GM23338 (cell line): ENCODE results near the gene LGR5. TPM values are rescaled to one million over a fixed set of nuclear protein-coding genes. Genes with fewer than 3 reads are reported as not detected.

ENCODE experiments used
- ATAC-seq: fragments of 200-7000 bp; cut with Tn5 transposase; 3 replicates; pipeline ENCODE4 v1.9.1; 2020
- DNase-seq: peaks from one replicate; pipeline ENCODE4 v3.0.0-alpha.2; 2015; ENCODE audit warnings: low spot score
- H2AFZ ChIP-seq: fragments of 200-600 bp; sonication (generic); 2 replicates; pipeline ENCODE4 v1.8.0; 2016; ENCODE audit warnings: antibody characterized with exemption, mild to moderate bottlenecking, moderate library complexity
- H3F3A ChIP-seq: fragments of 200-600 bp; sonication (generic); replicated peaks from 2 replicates; pipeline ENCODE4 v1.8.0; 2017; ENCODE audit warnings: antibody characterized with exemption, mixed run types, low read depth
- H3K27ac ChIP-seq: fragments of 200-600 bp; sonication (generic); 2 replicates; pipeline ENCODE4 v1.6.1; 2016; ENCODE audit warnings: low read depth
- H3K27me3 ChIP-seq: fragments of 200-600 bp; sonication (generic); 2 replicates; pipeline ENCODE4 v1.8.0; 2016; ENCODE audit warnings: mild to moderate bottlenecking, mixed run types, moderate library complexity; ENCODE audit not compliant: insufficient read depth
- H3K36me3 ChIP-seq: fragments of 200-600 bp; sonication (generic); 2 replicates; pipeline ENCODE4 v1.8.0; 2016; ENCODE audit warnings: mild to moderate bottlenecking; ENCODE audit not compliant: insufficient read depth
- H3K4me1 ChIP-seq: fragments of 200-600 bp; sonication (generic); 2 replicates; pipeline ENCODE4 v1.8.0; 2016; ENCODE audit warnings: mild to moderate bottlenecking, moderate library complexity; ENCODE audit not compliant: insufficient read depth
- H3K4me2 ChIP-seq: fragments of 200-600 bp; sonication (generic); 2 replicates; pipeline ENCODE4 v1.7.1; 2017; ENCODE audit warnings: mixed run types
- H3K4me3 ChIP-seq: fragments of 200-600 bp; sonication (generic); 2 replicates; pipeline ENCODE4 v1.6.1; 2016; ENCODE audit warnings: mixed run types
- H3K79me2 ChIP-seq: fragments of 200-600 bp; sonication (generic); replicated peaks from 2 replicates; pipeline ENCODE4 v1.8.0; 2017; ENCODE audit warnings: mild to moderate bottlenecking; ENCODE audit not compliant: insufficient read depth
- H3K9me2 ChIP-seq: fragments of 200-600 bp; sonication (generic); 2 replicates; pipeline ENCODE4 v1.8.0; 2017; ENCODE audit not compliant: insufficient read depth
- H4K20me1 ChIP-seq: fragments of 200-600 bp; sonication (generic); replicated peaks from 2 replicates; pipeline ENCODE4 v1.8.0; 2017; ENCODE audit warnings: mild to moderate bottlenecking; ENCODE audit not compliant: insufficient read depth
- H3K27ac Mint-ChIP-seq: 2 replicates; pipeline ENCODE4 v1.8.0; 2020; ENCODE audit warnings: inconsistent platforms, mild to moderate bottlenecking, moderate library complexity, mixed read lengths
- H3K27me3 Mint-ChIP-seq: 3 replicates; pipeline ENCODE4 v1.8.0; 2022; ENCODE audit warnings: low read depth, mild to moderate bottlenecking, moderate library complexity, mixed read lengths, inconsistent platforms; ENCODE audit not compliant: insufficient read depth, poor library complexity
- H3K36me3 Mint-ChIP-seq: 3 replicates; pipeline ENCODE4 v1.8.0; 2021; ENCODE audit warnings: low read depth, mild to moderate bottlenecking, inconsistent platforms, moderate library complexity, mixed read lengths
- H3K4me1 Mint-ChIP-seq: 3 replicates; pipeline ENCODE4 v1.8.0; 2020; ENCODE audit warnings: mild to moderate bottlenecking, inconsistent platforms, mixed read lengths
- H3K4me3 Mint-ChIP-seq: 3 replicates; pipeline ENCODE4 v1.8.0; 2021; ENCODE audit warnings: moderate library complexity, mild to moderate bottlenecking, inconsistent platforms, mixed read lengths
- H3K9me3 Mint-ChIP-seq: 3 replicates; pipeline ENCODE4 v1.8.0; 2020; ENCODE audit warnings: moderate library complexity, mild to moderate bottlenecking, inconsistent platforms, mixed read lengths
- CREB1 ChIP-seq: fragments of 250-450 bp; sonication (Bioruptor Pico); IDR thresholded peaks from 2 replicates; pipeline ENCODE4 v1.5.0; 2020; ENCODE audit warnings: low read depth, mild to moderate bottlenecking, moderate library complexity
- EZH2 ChIP-seq: fragments of 200-600 bp; sonication (generic); IDR thresholded peaks from one replicate; pipeline ENCODE4 v1.8.0; 2017; ENCODE audit warnings: antibody characterized with exemption, mild to moderate bottlenecking, low read depth; ENCODE audit not compliant: unreplicated experiment
- EZH2phosphoT487 ChIP-seq: fragments of 200-600 bp; sonication (generic); IDR thresholded peaks from one replicate; pipeline ENCODE4 v1.8.1; 2018; ENCODE audit warnings: antibody characterized with exemption; ENCODE audit not compliant: unreplicated experiment
- JUNB ChIP-seq: IDR thresholded peaks from one replicate; pipeline ENCODE4 v1.6.1; 2016; ENCODE audit warnings: antibody characterized with exemption; ENCODE audit not compliant: unreplicated experiment
- NANOG ChIP-seq: IDR thresholded peaks from 2 replicates; pipeline ENCODE4 v1.6.1; 2016; ENCODE audit warnings: antibody characterized with exemption, borderline replicate concordance
- POLR2AphosphoS5 ChIP-seq: IDR thresholded peaks from 2 replicates; pipeline ENCODE4 v1.6.1; 2016; ENCODE audit warnings: antibody characterized with exemption, low read depth
- STAT1 ChIP-seq: IDR thresholded peaks from one replicate; pipeline ENCODE4 v1.6.1; 2016; ENCODE audit warnings: antibody characterized with exemption; ENCODE audit not compliant: unreplicated experiment
- ZNF114 ChIP-seq: fragments of 250-450 bp; sonication (Bioruptor Pico); IDR thresholded peaks from 2 replicates; pipeline ENCODE4 v1.5.0; 2020; ENCODE audit warnings: mild to moderate bottlenecking, moderate library complexity
- ZNF331 ChIP-seq: fragments of 250-450 bp; sonication (Bioruptor Pico); IDR thresholded peaks from 2 replicates; pipeline ENCODE4 v1.5.0; 2020; ENCODE audit warnings: low read depth, mild to moderate bottlenecking, moderate library complexity
- polyA plus RNA-seq: library from polyadenylated mRNA; unstranded; fragments of >200 nt; fragmentation: Nextera tagmentation; extraction: Ambion mirVana; gene quantifications from 2 replicates; pipeline ENCODE4 v1.2.1, GENCODE V29; 2016
- total RNA-seq: library from RNA; depleted of rRNA; stranded (reverse); fragments of >200 nt; shearing (Covaris generic); gene quantifications from 2 replicates; pipeline ENCODE4 v1.2.3, GENCODE V29; 2014
- TF ChIP-seq, protein P1 (sequence below), 2 experiments: fragments of 200-600 bp in 1 of 2; sonication (generic) in 1 of 2; conservative IDR thresholded peaks; 2 replicates each; pipeline versions ENCODE4 v1.5.1 to v1.6.1; 2016 to 2017; ENCODE audit warnings: antibody characterized with exemption in 2 of 2, low read depth in 2 of 2, mild to moderate bottlenecking in 2 of 2, moderate library complexity in 1 of 2
- TF ChIP-seq, protein P2 (sequence below): IDR thresholded peaks from one replicate; pipeline ENCODE4 v1.6.1; 2018; ENCODE audit warnings: antibody characterized with exemption; ENCODE audit not compliant: unreplicated experiment
- TF ChIP-seq, protein P3 (sequence below): IDR thresholded peaks from 2 replicates; pipeline ENCODE4 v1.6.1; 2016; ENCODE audit warnings: antibody characterized with exemption
- TF ChIP-seq, protein P4 (sequence below): fragments of 250-450 bp; sonication (Bioruptor Pico); IDR thresholded peaks from 2 replicates; pipeline ENCODE4 v1.5.0; 2020; ENCODE audit warnings: mild to moderate bottlenecking, moderate library complexity

Gene LGR5
- total and polyA plus RNA-seq, 2 experiments from 2014 or later: 0.17 to 0.26 TPM

DNA sequence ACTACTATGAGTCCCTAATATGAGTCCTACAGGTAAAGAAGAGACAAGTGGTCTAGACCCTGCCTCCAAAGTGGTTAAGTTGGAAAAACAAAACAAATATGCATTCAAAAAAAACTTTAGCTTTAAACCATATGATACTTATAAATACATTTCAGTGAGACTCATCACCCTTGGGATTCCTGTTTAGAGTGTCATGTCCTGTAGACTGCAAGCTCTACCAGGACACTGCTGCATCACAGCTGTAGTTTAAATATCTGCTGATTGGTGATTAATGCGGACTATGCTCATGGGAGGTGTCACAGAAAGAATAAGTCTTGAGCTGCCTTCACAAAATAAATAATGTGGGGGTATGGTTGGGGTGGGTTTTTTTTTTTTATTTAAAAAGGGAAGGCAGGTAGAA is 8.8 kb upstream of the LGR5 start:
- Histone ChIP-seq H4K20me1 (no peaks in the 10 kb centered on the region), H2AFZ (no peak overlapping the region), H3K4me1 (no peaks in the 10 kb centered on the region), H3K79me2 (no peaks in the 10 kb centered on the region), H3K4me2 (no peak overlapping the region), H3K27me3 (no peaks in the 10 kb centered on the region), H3K36me3 (peaks cover 10% of the 10 kb centered on the region; the same call in 1 of the 2 replicates), H3K9me2 (peaks cover 4% of the 10 kb centered on the region; the same call in 1 of the 2 replicates), H3K4me3 (no peak overlapping the region), H3K27ac (no peak overlapping the region), H3F3A (no peaks in the 10 kb centered on the region)
- TF ChIP-seq ZNF331 (CRISPR knock-in tag) (no peak), POLR2AphosphoS5 (no peak), EZH2 (no peak), ZNF114 (CRISPR knock-in tag) (no peak), NANOG (no peak), EZH2phosphoT487 (no peak), JUNB (no peak), STAT1 (no peak), CREB1 (no peak)
- TF ChIP-seq, protein P1, sequence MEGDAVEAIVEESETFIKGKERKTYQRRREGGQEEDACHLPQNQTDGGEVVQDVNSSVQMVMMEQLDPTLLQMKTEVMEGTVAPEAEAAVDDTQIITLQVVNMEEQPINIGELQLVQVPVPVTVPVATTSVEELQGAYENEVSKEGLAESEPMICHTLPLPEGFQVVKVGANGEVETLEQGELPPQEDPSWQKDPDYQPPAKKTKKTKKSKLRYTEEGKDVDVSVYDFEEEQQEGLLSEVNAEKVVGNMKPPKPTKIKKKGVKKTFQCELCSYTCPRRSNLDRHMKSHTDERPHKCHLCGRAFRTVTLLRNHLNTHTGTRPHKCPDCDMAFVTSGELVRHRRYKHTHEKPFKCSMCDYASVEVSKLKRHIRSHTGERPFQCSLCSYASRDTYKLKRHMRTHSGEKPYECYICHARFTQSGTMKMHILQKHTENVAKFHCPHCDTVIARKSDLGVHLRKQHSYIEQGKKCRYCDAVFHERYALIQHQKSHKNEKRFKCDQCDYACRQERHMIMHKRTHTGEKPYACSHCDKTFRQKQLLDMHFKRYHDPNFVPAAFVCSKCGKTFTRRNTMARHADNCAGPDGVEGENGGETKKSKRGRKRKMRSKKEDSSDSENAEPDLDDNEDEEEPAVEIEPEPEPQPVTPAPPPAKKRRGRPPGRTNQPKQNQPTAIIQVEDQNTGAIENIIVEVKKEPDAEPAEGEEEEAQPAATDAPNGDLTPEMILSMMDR (conservative IDR thresholded peaks at IDR 0.05; ENCODE audit: low read depth in 2 of 2): no peak
- TF ChIP-seq, protein P2, sequence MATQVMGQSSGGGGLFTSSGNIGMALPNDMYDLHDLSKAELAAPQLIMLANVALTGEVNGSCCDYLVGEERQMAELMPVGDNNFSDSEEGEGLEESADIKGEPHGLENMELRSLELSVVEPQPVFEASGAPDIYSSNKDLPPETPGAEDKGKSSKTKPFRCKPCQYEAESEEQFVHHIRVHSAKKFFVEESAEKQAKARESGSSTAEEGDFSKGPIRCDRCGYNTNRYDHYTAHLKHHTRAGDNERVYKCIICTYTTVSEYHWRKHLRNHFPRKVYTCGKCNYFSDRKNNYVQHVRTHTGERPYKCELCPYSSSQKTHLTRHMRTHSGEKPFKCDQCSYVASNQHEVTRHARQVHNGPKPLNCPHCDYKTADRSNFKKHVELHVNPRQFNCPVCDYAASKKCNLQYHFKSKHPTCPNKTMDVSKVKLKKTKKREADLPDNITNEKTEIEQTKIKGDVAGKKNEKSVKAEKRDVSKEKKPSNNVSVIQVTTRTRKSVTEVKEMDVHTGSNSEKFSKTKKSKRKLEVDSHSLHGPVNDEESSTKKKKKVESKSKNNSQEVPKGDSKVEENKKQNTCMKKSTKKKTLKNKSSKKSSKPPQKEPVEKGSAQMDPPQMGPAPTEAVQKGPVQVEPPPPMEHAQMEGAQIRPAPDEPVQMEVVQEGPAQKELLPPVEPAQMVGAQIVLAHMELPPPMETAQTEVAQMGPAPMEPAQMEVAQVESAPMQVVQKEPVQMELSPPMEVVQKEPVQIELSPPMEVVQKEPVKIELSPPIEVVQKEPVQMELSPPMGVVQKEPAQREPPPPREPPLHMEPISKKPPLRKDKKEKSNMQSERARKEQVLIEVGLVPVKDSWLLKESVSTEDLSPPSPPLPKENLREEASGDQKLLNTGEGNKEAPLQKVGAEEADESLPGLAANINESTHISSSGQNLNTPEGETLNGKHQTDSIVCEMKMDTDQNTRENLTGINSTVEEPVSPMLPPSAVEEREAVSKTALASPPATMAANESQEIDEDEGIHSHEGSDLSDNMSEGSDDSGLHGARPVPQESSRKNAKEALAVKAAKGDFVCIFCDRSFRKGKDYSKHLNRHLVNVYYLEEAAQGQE: no peak
- TF ChIP-seq, protein P3, sequence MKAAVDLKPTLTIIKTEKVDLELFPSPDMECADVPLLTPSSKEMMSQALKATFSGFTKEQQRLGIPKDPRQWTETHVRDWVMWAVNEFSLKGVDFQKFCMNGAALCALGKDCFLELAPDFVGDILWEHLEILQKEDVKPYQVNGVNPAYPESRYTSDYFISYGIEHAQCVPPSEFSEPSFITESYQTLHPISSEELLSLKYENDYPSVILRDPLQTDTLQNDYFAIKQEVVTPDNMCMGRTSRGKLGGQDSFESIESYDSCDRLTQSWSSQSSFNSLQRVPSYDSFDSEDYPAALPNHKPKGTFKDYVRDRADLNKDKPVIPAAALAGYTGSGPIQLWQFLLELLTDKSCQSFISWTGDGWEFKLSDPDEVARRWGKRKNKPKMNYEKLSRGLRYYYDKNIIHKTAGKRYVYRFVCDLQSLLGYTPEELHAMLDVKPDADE: no peak
- TF ChIP-seq, protein P4, sequence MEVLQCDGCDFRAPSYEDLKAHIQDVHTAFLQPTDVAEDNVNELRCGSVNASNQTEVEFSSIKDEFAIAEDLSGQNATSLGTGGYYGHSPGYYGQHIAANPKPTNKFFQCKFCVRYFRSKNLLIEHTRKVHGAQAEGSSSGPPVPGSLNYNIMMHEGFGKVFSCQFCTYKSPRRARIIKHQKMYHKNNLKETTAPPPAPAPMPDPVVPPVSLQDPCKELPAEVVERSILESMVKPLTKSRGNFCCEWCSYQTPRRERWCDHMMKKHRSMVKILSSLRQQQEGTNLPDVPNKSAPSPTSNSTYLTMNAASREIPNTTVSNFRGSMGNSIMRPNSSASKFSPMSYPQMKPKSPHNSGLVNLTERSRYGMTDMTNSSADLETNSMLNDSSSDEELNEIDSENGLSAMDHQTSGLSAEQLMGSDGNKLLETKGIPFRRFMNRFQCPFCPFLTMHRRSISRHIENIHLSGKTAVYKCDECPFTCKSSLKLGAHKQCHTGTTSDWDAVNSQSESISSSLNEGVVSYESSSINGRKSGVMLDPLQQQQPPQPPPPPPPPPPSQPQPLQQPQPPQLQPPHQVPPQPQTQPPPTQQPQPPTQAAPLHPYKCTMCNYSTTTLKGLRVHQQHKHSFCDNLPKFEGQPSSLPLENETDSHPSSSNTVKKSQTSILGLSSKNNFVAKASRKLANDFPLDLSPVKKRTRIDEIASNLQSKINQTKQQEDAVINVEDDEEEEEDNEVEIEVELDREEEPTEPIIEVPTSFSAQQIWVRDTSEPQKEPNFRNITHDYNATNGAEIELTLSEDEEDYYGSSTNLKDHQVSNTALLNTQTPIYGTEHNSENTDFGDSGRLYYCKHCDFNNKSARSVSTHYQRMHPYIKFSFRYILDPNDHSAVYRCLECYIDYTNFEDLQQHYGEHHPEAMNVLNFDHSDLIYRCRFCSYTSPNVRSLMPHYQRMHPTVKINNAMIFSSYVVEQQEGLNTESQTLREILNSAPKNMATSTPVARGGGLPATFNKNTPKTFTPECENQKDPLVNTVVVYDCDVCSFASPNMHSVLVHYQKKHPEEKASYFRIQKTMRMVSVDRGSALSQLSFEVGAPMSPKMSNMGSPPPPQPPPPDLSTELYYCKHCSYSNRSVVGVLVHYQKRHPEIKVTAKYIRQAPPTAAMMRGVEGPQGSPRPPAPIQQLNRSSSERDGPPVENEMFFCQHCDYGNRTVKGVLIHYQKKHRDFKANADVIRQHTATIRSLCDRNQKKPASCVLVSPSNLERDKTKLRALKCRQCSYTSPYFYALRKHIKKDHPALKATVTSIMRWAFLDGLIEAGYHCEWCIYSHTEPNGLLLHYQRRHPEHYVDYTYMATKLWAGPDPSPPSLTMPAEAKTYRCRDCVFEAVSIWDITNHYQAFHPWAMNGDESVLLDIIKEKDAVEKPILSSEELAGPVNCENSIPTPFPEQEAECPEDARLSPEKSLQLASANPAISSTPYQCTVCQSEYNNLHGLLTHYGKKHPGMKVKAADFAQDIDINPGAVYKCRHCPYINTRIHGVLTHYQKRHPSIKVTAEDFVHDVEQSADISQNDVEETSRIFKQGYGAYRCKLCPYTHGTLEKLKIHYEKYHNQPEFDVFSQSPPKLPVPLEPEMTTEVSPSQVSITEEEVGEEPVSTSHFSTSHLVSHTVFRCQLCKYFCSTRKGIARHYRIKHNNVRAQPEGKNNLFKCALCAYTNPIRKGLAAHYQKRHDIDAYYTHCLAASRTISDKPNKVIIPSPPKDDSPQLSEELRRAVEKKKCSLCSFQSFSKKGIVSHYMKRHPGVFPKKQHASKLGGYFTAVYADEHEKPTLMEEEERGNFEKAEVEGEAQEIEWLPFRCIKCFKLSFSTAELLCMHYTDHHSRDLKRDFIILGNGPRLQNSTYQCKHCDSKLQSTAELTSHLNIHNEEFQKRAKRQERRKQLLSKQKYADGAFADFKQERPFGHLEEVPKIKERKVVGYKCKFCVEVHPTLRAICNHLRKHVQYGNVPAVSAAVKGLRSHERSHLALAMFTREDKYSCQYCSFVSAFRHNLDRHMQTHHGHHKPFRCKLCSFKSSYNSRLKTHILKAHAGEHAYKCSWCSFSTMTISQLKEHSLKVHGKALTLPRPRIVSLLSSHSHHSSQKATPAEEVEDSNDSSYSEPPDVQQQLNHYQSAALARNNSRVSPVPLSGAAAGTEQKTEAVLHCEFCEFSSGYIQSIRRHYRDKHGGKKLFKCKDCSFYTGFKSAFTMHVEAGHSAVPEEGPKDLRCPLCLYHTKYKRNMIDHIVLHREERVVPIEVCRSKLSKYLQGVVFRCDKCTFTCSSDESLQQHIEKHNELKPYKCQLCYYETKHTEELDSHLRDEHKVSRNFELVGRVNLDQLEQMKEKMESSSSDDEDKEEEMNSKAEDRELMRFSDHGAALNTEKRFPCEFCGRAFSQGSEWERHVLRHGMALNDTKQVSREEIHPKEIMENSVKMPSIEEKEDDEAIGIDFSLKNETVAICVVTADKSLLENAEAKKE (CRISPR knock-in tag): no peak
- Mint-ChIP-seq H3K27ac (no peak overlapping the region), H3K9me3 (peaks cover 15% of the 10 kb centered on the region), H3K4me1 (no peaks in the 10 kb centered on the region), H3K36me3 (peaks cover 7% of the 10 kb centered on the region; the same call in 1 of the 3 replicates), H3K4me3 (no peak overlapping the region), H3K27me3 (peaks cover 2% of the 10 kb centered on the region)
- DNase-seq (no peak), ATAC-seq (no peak)
